Nephron progenitor cell (in vitro differentiated cells): ENCODE results near the gene PSIP1.
A peak's percentile ranks its signal among the peaks of the same experiment; 100 is the strongest.

ENCODE experiments used
- DNase-seq: peaks from one replicate; pipeline ENCODE4 v3.0.0; 2021
- H3K27ac Mint-ChIP-seq: 2 replicates; pipeline ENCODE4 v1.8.0; 2021; ENCODE audit warnings: mild to moderate bottlenecking, moderate library complexity, mixed read lengths
- H3K27me3 Mint-ChIP-seq: 2 replicates; pipeline ENCODE4 v1.8.0; 2021; ENCODE audit warnings: mild to moderate bottlenecking, low read depth, mixed read lengths; ENCODE audit not compliant: poor library complexity
- H3K36me3 Mint-ChIP-seq: 2 replicates; pipeline ENCODE4 v1.8.0; 2021; ENCODE audit warnings: low read depth, mixed read lengths
- H3K4me1 Mint-ChIP-seq: 2 replicates; pipeline ENCODE4 v1.8.0; 2021; ENCODE audit warnings: mixed read lengths
- H3K4me3 Mint-ChIP-seq: 2 replicates; pipeline ENCODE4 v1.8.0; 2021; ENCODE audit warnings: mild to moderate bottlenecking, moderate library complexity, mixed read lengths
- H3K9me3 Mint-ChIP-seq: 2 replicates; pipeline ENCODE4 v1.8.0; 2021; ENCODE audit warnings: mild to moderate bottlenecking, moderate library complexity, mixed read lengths
- CTCF ChIP-seq: fragments of 200-600 bp; sonication (generic); IDR thresholded peaks from 2 replicates; pipeline ENCODE4 v1.5.0; 2021; ENCODE audit warnings: antibody characterized with exemption

PSIP1 gene

GRCh38 chr9:15512204-15512603, 1.4 kb upstream of the PSIP1 start:
- DNase-seq: no peak
- no peaks in the 10 kb centered on the region for H3K9me3 Mint-ChIP-seq
- H3K27me3 Mint-ChIP-seq: no peaks in the 10 kb centered on the region
- H3K4me3 Mint-ChIP-seq: peak overlapping the region; percentile 51
- peaks cover 41% of the 10 kb centered on the region for H3K4me1 Mint-ChIP-seq
- H3K27ac Mint-ChIP-seq: no peak overlapping the region
- peaks cover 13% of the 10 kb centered on the region for H3K36me3 Mint-ChIP-seq
- TF ChIP-seq CTCF: no peak

- H3K27me3 Mint-ChIP-seq: no peaks in the 10 kb centered on the region
- peak overlapping the region; percentile 93 for H3K4me3 Mint-ChIP-seq
- TF ChIP-seq CTCF: no peak
- peaks cover 41% of the 10 kb centered on the region for H3K4me1 Mint-ChIP-seq
- peak overlapping the region; percentile 91 for H3K27ac Mint-ChIP-seq
- no peak for DNase-seq
- H3K36me3 Mint-ChIP-seq: peaks cover 34% of the 10 kb centered on the region
- H3K9me3 Mint-ChIP-seq: no peaks in the 10 kb centered on the region
Measured at GRCh38 chr9:15509931-15510788, 610 bp downstream of the PSIP1 start.

DNA sequence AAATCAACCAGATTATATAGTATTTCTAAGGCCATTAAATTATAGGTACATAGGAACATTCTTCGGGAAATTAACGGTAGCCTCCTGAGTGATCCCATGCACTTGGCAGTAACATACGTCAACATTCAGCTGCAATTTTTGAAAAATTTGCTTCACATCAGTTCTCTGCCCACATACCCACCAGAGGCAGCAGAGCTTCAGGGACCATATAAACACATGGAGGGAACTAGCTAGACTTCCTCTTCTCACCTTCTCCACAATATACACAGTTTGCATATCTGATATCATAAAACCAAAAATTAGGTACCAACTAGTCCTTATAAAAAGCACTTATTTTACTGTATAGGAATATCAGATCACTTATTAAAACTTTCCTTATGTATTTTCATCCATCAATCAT, 4.8 kb downstream of the PSIP1 start:
- DNase-seq: no peak
- H3K9me3 Mint-ChIP-seq: no peaks in the 10 kb centered on the region
- H3K4me3 Mint-ChIP-seq: no peak overlapping the region
- no peak for TF ChIP-seq CTCF
- H3K27ac Mint-ChIP-seq: no peak overlapping the region
- H3K27me3 Mint-ChIP-seq: no peaks in the 10 kb centered on the region
- H3K36me3 Mint-ChIP-seq: peaks cover 67% of the 10 kb centered on the region
- H3K4me1 Mint-ChIP-seq: peaks cover 24% of the 10 kb centered on the region

DNA sequence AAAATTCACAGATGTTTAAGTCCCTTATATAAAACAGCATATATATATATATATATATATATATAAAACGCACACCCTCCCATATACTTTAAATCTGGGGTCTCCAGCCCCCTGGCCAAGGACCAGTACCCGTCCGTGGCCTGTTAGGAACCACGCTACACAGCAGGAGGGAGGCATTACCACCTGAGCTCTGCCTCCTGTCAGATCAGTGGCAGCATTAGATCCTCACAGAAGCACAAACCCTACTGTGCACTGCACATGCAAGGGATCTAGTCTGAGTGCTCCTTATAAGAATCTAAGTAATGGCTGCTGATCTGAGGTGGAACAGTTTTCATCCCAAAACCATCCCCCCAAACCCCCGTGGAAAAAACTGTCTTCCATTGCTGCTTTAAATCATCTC, 9.0 kb downstream of the PSIP1 start:
- no peaks in the 10 kb centered on the region for H3K4me1 Mint-ChIP-seq
- DNase-seq: no peak
- H3K27me3 Mint-ChIP-seq: no peaks in the 10 kb centered on the region
- TF ChIP-seq CTCF: no peak
- no peak overlapping the region for H3K27ac Mint-ChIP-seq
- no peak overlapping the region for H3K4me3 Mint-ChIP-seq
- peaks cover 2% of the 10 kb centered on the region for H3K9me3 Mint-ChIP-seq
- peaks cover 90% of the 10 kb centered on the region for H3K36me3 Mint-ChIP-seq

- Mint-ChIP-seq H3K27ac (peak overlapping the region; percentile 27), H3K36me3 (peaks cover 90% of the 10 kb centered on the region), H3K27me3 (no peaks in the 10 kb centered on the region), H3K9me3 (peaks cover 8% of the 10 kb centered on the region), H3K4me3 (no peak overlapping the region), H3K4me1 (no peaks in the 10 kb centered on the region)
- DNase-seq: no peak
- TF ChIP-seq CTCF: no peak
Measured at GRCh38 chr9:15501179-15501578, 9.6 kb downstream of the PSIP1 start.

DNA sequence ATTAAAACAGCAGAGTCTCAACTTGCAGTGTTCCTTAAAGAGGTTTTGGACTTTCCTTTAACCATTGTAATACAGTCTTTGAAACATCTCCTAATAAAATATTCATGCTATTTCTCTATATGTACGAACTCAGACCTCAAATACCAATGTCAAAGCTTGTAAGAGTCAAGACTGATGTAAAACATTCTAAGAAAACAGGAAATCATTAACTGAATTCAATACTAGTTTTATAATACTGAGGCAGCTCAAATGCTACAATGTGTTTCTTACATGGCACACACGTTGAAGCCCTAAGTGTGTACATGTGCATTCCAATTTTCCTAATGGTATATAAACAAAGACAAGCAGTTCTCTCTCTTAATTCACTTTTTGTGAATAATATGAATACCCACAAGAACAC, 11.6 kb downstream of the PSIP1 start:
- H3K4me3 Mint-ChIP-seq: no peak overlapping the region
- H3K27me3 Mint-ChIP-seq: no peaks in the 10 kb centered on the region
- no peak for DNase-seq
- H3K9me3 Mint-ChIP-seq: peaks cover 23% of the 10 kb centered on the region
- H3K27ac Mint-ChIP-seq: no peak overlapping the region
- TF ChIP-seq CTCF: no peak
- peaks cover 93% of the 10 kb centered on the region for H3K36me3 Mint-ChIP-seq
- H3K4me1 Mint-ChIP-seq: no peaks in the 10 kb centered on the region
